H1 (cell line): ENCODE results near the gene AGAP1. TPM values are rescaled to one million over a fixed set of nuclear protein-coding genes. Genes with fewer than 3 reads are reported as not detected.

ENCODE experiments used
- CTCF ChIA-PET: fragments of 300-600 bp; sonication (Branson Sonifier 250); formaldehyde crosslinking; loops from one replicate; lab custom pipeline; 2021; ENCODE audit not compliant: partially characterized antibody; lab: Charles Lee
- POLR2A ChIA-PET: fragments of 300-600 bp; sonication (Branson Sonifier 250); formaldehyde crosslinking; loops from one replicate; lab custom pipeline; 2021; ENCODE audit warnings: inconsistent platforms; ENCODE audit not compliant: partially characterized antibody; lab: Charles Lee
- DNase-seq, 2 experiments: peaks; one replicate each; pipeline versions ENCODE4 v3.0.0 to v3.0.0-alpha.2; 2010 to 2022; ENCODE audit warnings: low spot score in 2 of 2, low read depth in 1 of 2, mixed read lengths in 1 of 2
- FAIRE-seq: peaks from 2 replicates; lab custom pipeline; 2011; peaks lifted over from hg19 to GRCh38; lab: Jason Lieb, UNC
- H2AFZ ChIP-seq: 2 replicates; pipeline ENCODE4 v1.8.1; 2012; ENCODE audit warnings: low read length, inconsistent platforms
- H2AK5ac ChIP-seq: 2 replicates; pipeline ENCODE4 v1.6.1; 2013; ENCODE audit warnings: low read depth, low read length
- H2BK120ac ChIP-seq: replicated peaks from 2 replicates; pipeline ENCODE3; 2013; ENCODE audit warnings: low read depth, low read length, inconsistent platforms
- H2BK12ac ChIP-seq: 2 replicates; pipeline ENCODE4 v1.6.1; 2013; ENCODE audit warnings: low read depth, low read length
- H2BK15ac ChIP-seq: 2 replicates; pipeline ENCODE4 v1.6.1; 2013; ENCODE audit warnings: low read length
- H2BK20ac ChIP-seq: 2 replicates; pipeline ENCODE4 v1.6.1; 2013; ENCODE audit warnings: low read length
- H2BK5ac ChIP-seq: 2 replicates; pipeline ENCODE4 v1.6.1; 2013; ENCODE audit warnings: low read depth, low read length
- H3K14ac ChIP-seq: 2 replicates; pipeline ENCODE4 v1.6.1; 2013; ENCODE audit warnings: inconsistent platforms; ENCODE audit not compliant: insufficient read length
- H3K18ac ChIP-seq: 2 replicates; pipeline ENCODE4 v1.6.1; 2013; ENCODE audit warnings: low read length; ENCODE audit errors: extremely low read depth
- H3K23ac ChIP-seq: 2 replicates; pipeline ENCODE4 v1.6.1; 2013; ENCODE audit warnings: inconsistent platforms; ENCODE audit not compliant: insufficient read length
- H3K23me2 ChIP-seq: 2 replicates; pipeline ENCODE4 v1.6.1; 2013; ENCODE audit warnings: low read depth, low read length
- H3K27ac ChIP-seq: 2 replicates; pipeline ENCODE4 v1.6.1; 2011; ENCODE audit warnings: low read depth, low read length, inconsistent platforms
- H3K27me3 ChIP-seq, 4 experiments: replicated peaks in 1 of 4; 1 replicate in 1 of 4; 2 replicates in 3 of 4; pipeline versions ENCODE4 v1.6.1 to v1.8.1; 2011 to 2013; ENCODE audit warnings: low read length in 3 of 4, mild to moderate bottlenecking in 3 of 4, inconsistent platforms in 2 of 4, mixed read lengths in 2 of 4, moderate library complexity in 1 of 4; ENCODE audit not compliant: control insufficient read depth in 3 of 4, insufficient read depth in 3 of 4; ENCODE audit errors: extremely low read depth in 1 of 4
- H3K36me3 ChIP-seq, 4 experiments: 2 replicates each; pipeline versions ENCODE4 v1.6.1 to v1.8.1; 2011 to 2013; ENCODE audit warnings: mild to moderate bottlenecking in 4 of 4, low read length in 3 of 4, moderate library complexity in 2 of 4, control low read depth in 1 of 4, inconsistent platforms in 1 of 4; ENCODE audit not compliant: insufficient read depth in 4 of 4, control insufficient read depth in 2 of 4
- H3K4ac ChIP-seq: replicated peaks from 2 replicates; pipeline ENCODE3; 2013; ENCODE audit warnings: low read length, low read depth, mixed read lengths, inconsistent platforms; ENCODE audit not compliant: insufficient read length
- H3K4me1 ChIP-seq, 4 experiments: replicated peaks in 1 of 4; 1 replicate in 1 of 4; 2 replicates in 3 of 4; pipeline versions ENCODE4 v1.6.1 to v1.8.1; 2011 to 2013; ENCODE audit warnings: low read length in 3 of 4, inconsistent platforms in 2 of 4, mixed read lengths in 1 of 4; ENCODE audit not compliant: insufficient read depth in 4 of 4, control insufficient read depth in 3 of 4
- H3K4me2 ChIP-seq, 2 experiments: 2 replicates each; pipeline versions ENCODE4 v1.6.1 to v1.8.1; 2011 to 2013; ENCODE audit warnings: low read depth in 2 of 2, low read length in 2 of 2, control low read depth in 1 of 2, inconsistent platforms in 1 of 2, mild to moderate bottlenecking in 1 of 2; ENCODE audit not compliant: insufficient read depth in 1 of 2
- H3K4me3 ChIP-seq, 4 experiments: fragments of 200-600, 300-600 bp in 1 of 4; sonication (generic), shearing (Covaris generic), sonication (Bioruptor Twin) in 1 of 4; 2 replicates each; pipeline versions ENCODE4 v1.5.1 to v1.8.1; 2011 to 2016; ENCODE audit warnings: low read length in 4 of 4, low read depth in 3 of 4, control low read depth in 2 of 4, inconsistent platforms in 2 of 4, mild to moderate bottlenecking in 2 of 4, mixed read lengths in 1 of 4, moderate library complexity in 1 of 4; ENCODE audit not compliant: insufficient read depth in 2 of 4; ENCODE audit errors: extremely low read depth in 1 of 4
- H3K56ac ChIP-seq: replicated peaks from 2 replicates; pipeline ENCODE3; 2013; ENCODE audit warnings: low read depth, mild to moderate bottlenecking, mixed read lengths, low read length, inconsistent platforms; ENCODE audit not compliant: insufficient read length
- H3K79me1 ChIP-seq: 2 replicates; pipeline ENCODE4 v1.6.1; 2013; ENCODE audit warnings: low read depth, low read length, control low read depth
- H3K79me2 ChIP-seq, 2 experiments: 2 replicates each; pipeline versions ENCODE4 v1.6.1 to v1.8.1; 2012 to 2013; ENCODE audit warnings: low read length in 2 of 2, mild to moderate bottlenecking in 2 of 2, inconsistent platforms in 1 of 2; ENCODE audit not compliant: insufficient read depth in 2 of 2, control insufficient read depth in 1 of 2
- H3K9ac ChIP-seq, 4 experiments: replicated peaks in 1 of 4; 1 replicate in 1 of 4; 2 replicates in 3 of 4; pipeline versions ENCODE4 v1.6.1 to v1.8.1; 2011 to 2013; ENCODE audit warnings: low read depth in 3 of 4, low read length in 3 of 4, control low read depth in 2 of 4, mild to moderate bottlenecking in 2 of 4, moderate library complexity in 2 of 4, inconsistent platforms in 1 of 4; ENCODE audit errors: extremely low read depth in 1 of 4
- H3K9me3 ChIP-seq, 2 experiments: 2 replicates each; pipeline versions ENCODE4 v1.6.1 to v1.8.1; 2012 to 2013; ENCODE audit warnings: mild to moderate bottlenecking in 2 of 2, moderate library complexity in 2 of 2, control low read depth in 1 of 2, inconsistent platforms in 1 of 2, low read depth in 1 of 2, low read length in 1 of 2, mixed read lengths in 1 of 2; ENCODE audit not compliant: insufficient read depth in 2 of 2
- H4K20me1 ChIP-seq, 2 experiments: replicated peaks in 1 of 2; 2 replicates each; pipeline versions ENCODE3 to v1.8.1; 2011 to 2013; ENCODE audit warnings: inconsistent platforms in 2 of 2, low read length in 2 of 2, mild to moderate bottlenecking in 1 of 2; ENCODE audit not compliant: insufficient read depth in 2 of 2, control insufficient read depth in 1 of 2
- H4K5ac ChIP-seq: 2 replicates; pipeline ENCODE4 v1.6.1; 2013; ENCODE audit warnings: low read length, low read depth, mixed read lengths, inconsistent platforms; ENCODE audit not compliant: insufficient read length
- H4K8ac ChIP-seq: 2 replicates; pipeline ENCODE4 v1.8.0; 2013; ENCODE audit warnings: mild to moderate bottlenecking, moderate library complexity, low read length, inconsistent platforms; ENCODE audit not compliant: insufficient read depth; ENCODE audit errors: extremely low read depth
- H4K91ac ChIP-seq: replicated peaks from 2 replicates; pipeline ENCODE3; 2013; ENCODE audit warnings: low read length, mixed read lengths, inconsistent platforms; ENCODE audit not compliant: insufficient read length
- CREB1 ChIP-seq: IDR thresholded peaks from 2 replicates; pipeline ENCODE4 v1.6.1; 2012; ENCODE audit warnings: inconsistent platforms
- GABPA ChIP-seq: IDR thresholded peaks from 2 replicates; pipeline ENCODE4 v1.6.1; 2011; ENCODE audit warnings: mild to moderate bottlenecking, low read length, moderate library complexity, borderline replicate concordance; ENCODE audit not compliant: insufficient read depth
- JUND ChIP-seq: IDR thresholded peaks from 2 replicates; pipeline ENCODE4 v1.6.1; 2011; ENCODE audit warnings: mild to moderate bottlenecking, improper control_type of control experiment, low read length
- MAX ChIP-seq: IDR thresholded peaks from 2 replicates; pipeline ENCODE4 v1.6.1; 2012; ENCODE audit warnings: inconsistent platforms
- SIX5 ChIP-seq: IDR thresholded peaks from 2 replicates; pipeline ENCODE4 v1.6.1; 2011; ENCODE audit warnings: mild to moderate bottlenecking, low read depth, low read length
- YY1 ChIP-seq: IDR thresholded peaks from 2 replicates; pipeline ENCODE4 v1.6.1; 2011; ENCODE audit warnings: low read depth, mild to moderate bottlenecking, low read length
- WGBS, 2 experiments: shearing (Covaris generic) in 1 of 2; methylation state at CpG; one replicate each; pipeline versions ENCODE4 v1.1.6 to v1.1.7; 2013 to 2015; ENCODE audit warnings: low lambda C conversion rate in 2 of 2, mixed read lengths in 2 of 2, inconsistent platforms in 1 of 2, low coverage in 1 of 2, missing lambda C conversion rate in 1 of 2; ENCODE audit not compliant: insufficient replicate concordance in 2 of 2, insufficient coverage in 1 of 2, insufficient read length in 1 of 2; ENCODE audit errors: extremely low coverage in 1 of 2, missing lambda C conversion rate in 1 of 2; 5-methylcytosine and 5-hydroxymethylcytosine counted together
- polyA plus RNA-seq, 7 experiments: library from polyadenylated mRNA; depleted of rRNA in 3 of 7; stranded (reverse) in 5 of 7; unstranded in 2 of 7; fragments of >200 nt in 5 of 7; fragments of 200-250 nt in 2 of 7; gene quantifications; 1 replicate in 5 of 7; 2 replicates in 1 of 7; 4 replicates in 1 of 7; pipeline versions ENCODE4 v1.2.1 to v1.2.3, GENCODE V29; 2011 to 2013; ENCODE audit warnings: missing spikeins in 2 of 7, mixed read lengths in 2 of 7
- total RNA-seq: library from RNA; stranded (reverse); fragmentation: NEBNext Ultra II Directional; extraction: Animal tissue kit (Norgen Biotek cat#: 25700); gene quantifications from 2 replicates; pipeline ENCODE4 v1.2.1, GENCODE V29; 2021

AGAP1 gene
- total and polyA plus RNA-seq, 2 of the 8 experiments (the other 6 are each of a cell fraction or from before 2014, with no cell fraction given), result 18.1 to 39.4 TPM

GRCh38 chr2:235666213-235666781 is 172.5 kb downstream of the AGAP1 start:
- Histone ChIP-seq H3K27me3 (peaks cover 0 to 5% (median 2%) of the 10 kb centered on the region in 4 experiments; a peak in 4 of 7 replicates), H2BK20ac (no peak overlapping the region), H3K4me3 (peak overlapping the region in 1 of 4 experiments; percentile 40; a peak in 4 of 8 replicates), H3K14ac (no peak overlapping the region), H4K8ac (no peak overlapping the region), H3K79me1 (peaks cover 8% of the 10 kb centered on the region), H2AK5ac (no peak overlapping the region), H2AFZ (no peak overlapping the region), H3K23me2 (peaks cover 10% of the 10 kb centered on the region), H3K27ac (no peak overlapping the region; the same call in 1 of the 2 replicates), H3K4ac (no peak overlapping the region), H3K9me3 (no peaks in the 10 kb centered on the region), H3K56ac (no peak overlapping the region), H3K4me1 (peaks cover 11 to 43% (median 29%) of the 10 kb centered on the region in 4 experiments), H4K20me1 (peaks cover 2 to 5% of the 10 kb centered on the region in 2 experiments), H3K4me2 (peak overlapping the region; percentile 47 to 73), H3K79me2 (peaks cover 0 to 45% of the 10 kb centered on the region in 2 experiments; a peak in 3 of 4 replicates), H3K23ac (no peak overlapping the region), H3K18ac (peak overlapping the region; percentile 14; the same call in 1 of the 2 replicates), H2BK12ac (no peak overlapping the region), H3K36me3 (no peaks in the 10 kb centered on the region), H4K5ac (no peak overlapping the region), H2BK5ac (no peak overlapping the region), H3K9ac (peak overlapping the region in 2 of 4 experiments; percentile 50 to 89; a peak in 4 of 7 replicates), H2BK15ac (no peak overlapping the region), H2BK120ac (no peak overlapping the region), H4K91ac (no peak overlapping the region)
- WGBS, 2 experiments, result 14% methylated on average over 4 of the region's 4 CpGs; no CpG with 5 or more reads in 1 of the 2 experiments
- FAIRE-seq (peak; percentile 94), DNase-seq (peak in 1 of 2 experiments; percentile 64)
- ChIA-PET POLR2A (interaction anchor here (0.8 kb wide), 1 partner anchor 15 kb away, joined by 3 read pairs; no protein-coding TSS in a partner anchor), CTCF (interaction anchor here (1.0 kb wide), 1 partner anchor 71 kb away, joined by 3 read pairs; no protein-coding TSS in a partner anchor)
- TF ChIP-seq GABPA (0 out of 2 replicates have a peak, but pooled peaks have one; percentile 30), CREB1 (0 out of 2 replicates have a peak, but pooled peaks have one; percentile 13), MAX (peak; percentile 39; the same call in 1 of the 2 replicates), YY1 (0 out of 2 replicates have a peak, but pooled peaks have one; percentile 7), SIX5 (0 out of 2 replicates have a peak, but pooled peaks have one; percentile 22), JUND (peak; percentile 93)
